ENCODE data around the gene RPS6KA5.
"Not testable (repeated sequence)": the region's sequence is repeated elsewhere in the genome, so short reads cannot be mapped to it uniquely, and the experiment has no call there.

Gene RPS6KA5

GRCh38 chr14:91100102-91100501 is 39.7 kb upstream of the RPS6KA5 start:
- TF ChIP-seq CREB5 (CRISPR knock-in tag; IDR thresholded peaks at IDR 0.05; ENCODE audit: low read depth) (no peak), OSR1 (CRISPR knock-in tag; IDR thresholded peaks at IDR 0.05) (no peak), ZFP3 (CRISPR knock-in tag; IDR thresholded peaks at IDR 0.05) (no peak), BACH2 (CRISPR knock-in tag; IDR thresholded peaks at IDR 0.05; ENCODE audit: borderline replicate concordance) (no peak), ZNF565 (CRISPR knock-in tag; conservative IDR thresholded peaks at IDR 0.05; ENCODE audit: low read depth) (no peak), ZFP30 (CRISPR knock-in tag; IDR thresholded peaks at IDR 0.05) (no peak), CSRNP3 (CRISPR knock-in tag; IDR thresholded peaks at IDR 0.05) (no peak), ZNF8 (CRISPR knock-in tag; IDR thresholded peaks at IDR 0.05) (no peak), PPARA (CRISPR knock-in tag; IDR thresholded peaks at IDR 0.05; ENCODE audit: borderline replicate concordance) (no peak), ISL1 (CRISPR knock-in tag; IDR thresholded peaks at IDR 0.05) (no peak), ZC3H10 (CRISPR knock-in tag; IDR thresholded peaks at IDR 0.05) (no peak), TCF4 (CRISPR knock-in tag; IDR thresholded peaks at IDR 0.05; ENCODE audit: borderline replicate concordance) (no peak), ESRRG (CRISPR knock-in tag; IDR thresholded peaks at IDR 0.05) (no peak), GLIS3 (CRISPR knock-in tag; IDR thresholded peaks at IDR 0.05) (no peak), CSDC2 (CRISPR knock-in tag; IDR thresholded peaks at IDR 0.05) (no peak)
- TF ChIP-seq, protein P1, sequence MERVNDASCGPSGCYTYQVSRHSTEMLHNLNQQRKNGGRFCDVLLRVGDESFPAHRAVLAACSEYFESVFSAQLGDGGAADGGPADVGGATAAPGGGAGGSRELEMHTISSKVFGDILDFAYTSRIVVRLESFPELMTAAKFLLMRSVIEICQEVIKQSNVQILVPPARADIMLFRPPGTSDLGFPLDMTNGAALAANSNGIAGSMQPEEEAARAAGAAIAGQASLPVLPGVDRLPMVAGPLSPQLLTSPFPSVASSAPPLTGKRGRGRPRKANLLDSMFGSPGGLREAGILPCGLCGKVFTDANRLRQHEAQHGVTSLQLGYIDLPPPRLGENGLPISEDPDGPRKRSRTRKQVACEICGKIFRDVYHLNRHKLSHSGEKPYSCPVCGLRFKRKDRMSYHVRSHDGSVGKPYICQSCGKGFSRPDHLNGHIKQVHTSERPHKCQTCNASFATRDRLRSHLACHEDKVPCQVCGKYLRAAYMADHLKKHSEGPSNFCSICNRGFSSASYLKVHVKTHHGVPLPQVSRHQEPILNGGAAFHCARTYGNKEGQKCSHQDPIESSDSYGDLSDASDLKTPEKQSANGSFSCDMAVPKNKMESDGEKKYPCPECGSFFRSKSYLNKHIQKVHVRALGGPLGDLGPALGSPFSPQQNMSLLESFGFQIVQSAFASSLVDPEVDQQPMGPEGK (CRISPR knock-in tag; IDR thresholded peaks at IDR 0.05; ENCODE audit: borderline replicate concordance) = no peak
- no peak for ATAC-seq

DNA sequence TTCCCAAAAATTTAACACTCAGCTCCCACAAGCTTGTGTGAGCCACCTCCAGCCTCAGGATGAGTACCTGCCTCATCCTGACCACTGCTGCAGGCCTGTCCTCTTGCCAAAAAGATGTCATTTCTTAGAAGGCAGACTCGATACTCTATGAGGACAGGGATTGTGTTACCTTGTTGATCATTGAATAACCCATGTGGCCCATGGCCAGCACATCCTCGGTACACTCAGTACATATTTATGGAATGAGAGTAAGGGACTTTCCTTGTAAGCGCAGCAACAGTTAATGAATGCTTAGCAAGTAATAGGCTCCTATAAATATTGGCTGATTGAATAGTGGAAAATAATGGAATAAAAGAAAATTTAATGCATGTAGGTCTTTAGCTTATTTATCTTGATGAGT is 38.1 kb upstream of the RPS6KA5 start:
- ATAC-seq = no peak
- TF ChIP-seq, protein P1 (CRISPR knock-in tag; IDR thresholded peaks at IDR 0.05; ENCODE audit: borderline replicate concordance) = no peak
- no peak for TF ChIP-seq OSR1 (CRISPR knock-in tag; IDR thresholded peaks at IDR 0.05)
- TF ChIP-seq TCF4 (CRISPR knock-in tag; IDR thresholded peaks at IDR 0.05; ENCODE audit: borderline replicate concordance) = no peak
- TF ChIP-seq GLIS3 (CRISPR knock-in tag; IDR thresholded peaks at IDR 0.05) = no peak
- no peak for TF ChIP-seq ZNF70 (CRISPR knock-in tag; IDR thresholded peaks at IDR 0.05)
- TF ChIP-seq, protein P2, sequence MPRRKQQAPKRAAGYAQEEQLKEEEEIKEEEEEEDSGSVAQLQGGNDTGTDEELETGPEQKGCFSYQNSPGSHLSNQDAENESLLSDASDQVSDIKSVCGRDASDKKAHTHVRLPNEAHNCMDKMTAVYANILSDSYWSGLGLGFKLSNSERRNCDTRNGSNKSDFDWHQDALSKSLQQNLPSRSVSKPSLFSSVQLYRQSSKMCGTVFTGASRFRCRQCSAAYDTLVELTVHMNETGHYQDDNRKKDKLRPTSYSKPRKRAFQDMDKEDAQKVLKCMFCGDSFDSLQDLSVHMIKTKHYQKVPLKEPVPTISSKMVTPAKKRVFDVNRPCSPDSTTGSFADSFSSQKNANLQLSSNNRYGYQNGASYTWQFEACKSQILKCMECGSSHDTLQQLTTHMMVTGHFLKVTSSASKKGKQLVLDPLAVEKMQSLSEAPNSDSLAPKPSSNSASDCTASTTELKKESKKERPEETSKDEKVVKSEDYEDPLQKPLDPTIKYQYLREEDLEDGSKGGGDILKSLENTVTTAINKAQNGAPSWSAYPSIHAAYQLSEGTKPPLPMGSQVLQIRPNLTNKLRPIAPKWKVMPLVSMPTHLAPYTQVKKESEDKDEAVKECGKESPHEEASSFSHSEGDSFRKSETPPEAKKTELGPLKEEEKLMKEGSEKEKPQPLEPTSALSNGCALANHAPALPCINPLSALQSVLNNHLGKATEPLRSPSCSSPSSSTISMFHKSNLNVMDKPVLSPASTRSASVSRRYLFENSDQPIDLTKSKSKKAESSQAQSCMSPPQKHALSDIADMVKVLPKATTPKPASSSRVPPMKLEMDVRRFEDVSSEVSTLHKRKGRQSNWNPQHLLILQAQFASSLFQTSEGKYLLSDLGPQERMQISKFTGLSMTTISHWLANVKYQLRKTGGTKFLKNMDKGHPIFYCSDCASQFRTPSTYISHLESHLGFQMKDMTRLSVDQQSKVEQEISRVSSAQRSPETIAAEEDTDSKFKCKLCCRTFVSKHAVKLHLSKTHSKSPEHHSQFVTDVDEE (CRISPR knock-in tag; IDR thresholded peaks at IDR 0.05) = no peak
- no peak for TF ChIP-seq CREB5 (CRISPR knock-in tag; IDR thresholded peaks at IDR 0.05; ENCODE audit: low read depth)
- TF ChIP-seq BACH2 (CRISPR knock-in tag; IDR thresholded peaks at IDR 0.05; ENCODE audit: borderline replicate concordance) = no peak
- TF ChIP-seq ARNTL (CRISPR knock-in tag; IDR thresholded peaks at IDR 0.05; ENCODE audit: borderline replicate concordance, low read depth) = no peak
- no peak for TF ChIP-seq CSDC2 (CRISPR knock-in tag; IDR thresholded peaks at IDR 0.05)
- no peak for TF ChIP-seq ZFP3 (CRISPR knock-in tag; IDR thresholded peaks at IDR 0.05)
- no peak for TF ChIP-seq ESRRG (CRISPR knock-in tag; IDR thresholded peaks at IDR 0.05)
- TF ChIP-seq TOX (CRISPR knock-in tag; IDR thresholded peaks at IDR 0.05; ENCODE audit: borderline replicate concordance) = no peak
- no peak for TF ChIP-seq RARB (CRISPR knock-in tag; IDR thresholded peaks at IDR 0.05)
- TF ChIP-seq ZC3H10 (CRISPR knock-in tag; IDR thresholded peaks at IDR 0.05) = no peak
- TF ChIP-seq ZNF8 (CRISPR knock-in tag; IDR thresholded peaks at IDR 0.05) = no peak

DNA sequence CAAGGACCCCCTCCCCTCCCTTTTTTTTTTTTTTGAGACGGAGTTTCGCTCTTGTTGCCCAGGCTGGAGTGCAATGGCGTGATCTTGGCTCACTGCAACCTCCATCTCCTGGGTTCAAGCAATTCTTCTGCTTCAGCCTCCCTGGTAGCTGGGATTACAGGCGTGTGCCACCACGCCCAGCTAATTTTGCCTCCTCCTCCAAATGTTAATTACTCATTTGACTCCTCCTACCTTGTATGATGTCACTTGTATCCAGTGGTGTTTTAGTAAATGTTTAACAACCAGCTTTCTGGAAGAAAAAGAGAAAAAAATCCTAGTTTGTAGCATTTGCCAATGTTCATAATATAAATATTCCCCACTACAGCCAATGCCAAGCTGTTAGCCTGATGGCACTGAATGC is 37.2 kb upstream of the RPS6KA5 start:
- ATAC-seq = not testable (repeated sequence)
